Measurements from ENCODE around the gene LMOD2.
"Not testable (repeated sequence)": the region's sequence is repeated elsewhere in the genome, so short reads cannot be mapped to it uniquely, and the experiment has no call there.

Gene LMOD2

DNA sequence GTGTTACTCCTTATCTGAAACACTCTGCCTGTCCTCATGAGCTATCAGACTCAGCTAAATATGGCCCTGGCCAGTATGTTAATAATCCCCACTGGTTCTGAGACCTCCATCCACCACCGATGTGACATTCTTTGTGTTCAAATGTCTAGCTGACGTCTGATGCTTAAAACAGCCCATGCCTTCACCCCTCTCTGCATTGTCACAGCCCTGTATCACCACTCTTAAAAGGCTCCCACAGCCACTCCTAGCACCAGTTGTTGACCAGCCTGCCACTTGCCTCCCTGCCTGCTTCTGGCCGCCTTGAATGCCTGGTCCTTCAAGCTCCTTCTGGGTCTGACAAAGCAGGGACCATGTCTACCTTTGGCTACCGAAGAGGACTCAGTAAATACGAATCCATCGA, at the start of gene LMOD2:
TSS of gene LMOD2 (plus strand) at position 253 of the 400 bp plus-strand sequence. CDS start at position 351, 98 bp downstream.
- DNase-seq (ENCODE audit: low spot score): no peak

- no peak for DNase-seq (ENCODE audit: low spot score)
These were observed 48.2 kb upstream of the LMOD2 start for GRCh38 chr7:123607423-123607975.

DNA sequence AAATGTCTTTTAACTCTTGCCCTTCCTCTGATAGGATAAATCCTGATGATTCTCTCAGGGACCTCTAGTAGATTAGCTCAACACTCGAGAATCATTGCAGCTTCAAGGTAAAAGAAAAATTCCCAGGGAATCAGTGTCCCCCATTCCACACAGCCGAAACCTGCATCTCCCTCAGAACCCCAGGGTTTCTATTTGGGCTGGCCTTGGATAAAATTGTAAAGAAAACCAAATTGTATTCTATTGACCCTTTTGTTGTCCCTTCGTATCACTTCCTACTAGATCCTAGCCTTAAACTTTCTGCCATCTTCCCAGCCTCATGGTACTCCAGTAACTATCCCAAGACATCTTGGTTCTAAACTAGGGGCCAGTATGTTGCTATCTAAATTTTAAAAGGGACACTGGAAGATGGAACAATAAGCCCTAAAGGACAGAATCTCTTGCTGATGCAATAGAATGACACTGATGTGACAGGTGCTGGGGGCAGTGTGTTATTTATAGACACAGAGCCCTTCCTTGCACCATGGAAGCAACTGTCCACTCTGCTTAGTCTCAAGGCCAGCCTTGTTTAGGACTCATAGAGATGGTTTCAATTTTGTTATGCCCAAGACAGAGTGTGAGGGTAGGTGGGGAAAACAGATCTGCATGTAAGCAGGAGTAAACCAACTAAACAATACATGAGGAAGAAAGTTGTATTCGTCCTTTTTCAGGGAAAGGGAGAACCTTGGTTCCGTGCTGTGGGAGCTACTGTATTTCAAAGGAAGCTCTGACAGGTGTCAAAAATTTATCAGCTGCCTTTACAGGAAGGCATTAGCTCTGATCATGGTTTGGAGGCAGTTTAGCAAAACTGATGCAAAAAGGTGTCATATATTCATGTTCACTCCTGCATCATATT, 46.4 kb upstream of the LMOD2 start:
- DNase-seq (ENCODE audit: low spot score): no peak

DNA sequence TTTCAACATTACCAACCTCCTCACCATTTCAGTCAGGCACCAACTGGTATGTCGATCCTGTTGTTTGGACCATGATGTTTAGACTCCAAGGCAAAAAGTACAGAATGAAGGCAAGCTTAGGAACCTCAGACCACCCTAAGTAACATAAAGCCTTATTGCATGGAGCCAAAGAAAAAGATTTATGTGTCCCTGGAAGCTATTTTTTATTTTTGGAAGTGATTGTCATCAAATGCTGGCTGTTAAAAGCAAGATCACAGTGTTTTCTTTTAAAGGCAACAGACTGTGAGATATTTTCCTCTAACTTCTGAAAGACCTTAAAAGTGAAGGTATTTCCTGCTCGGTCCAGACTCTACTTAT, 45.8 kb upstream of the LMOD2 start:
- no peak for DNase-seq (ENCODE audit: low spot score)

- DNase-seq (ENCODE audit: low spot score): no peak
These were observed 43.6 kb upstream of the LMOD2 start for GRCh38 chr7:123612024-123612423.

GRCh38 chr7:123615344-123615743, 40.3 kb upstream of the LMOD2 start:
- no peak for DNase-seq (ENCODE audit: low spot score)

GRCh38 chr7:123616223-123616622, 39.4 kb upstream of the LMOD2 start:
- DNase-seq (ENCODE audit: low spot score): no peak

DNA sequence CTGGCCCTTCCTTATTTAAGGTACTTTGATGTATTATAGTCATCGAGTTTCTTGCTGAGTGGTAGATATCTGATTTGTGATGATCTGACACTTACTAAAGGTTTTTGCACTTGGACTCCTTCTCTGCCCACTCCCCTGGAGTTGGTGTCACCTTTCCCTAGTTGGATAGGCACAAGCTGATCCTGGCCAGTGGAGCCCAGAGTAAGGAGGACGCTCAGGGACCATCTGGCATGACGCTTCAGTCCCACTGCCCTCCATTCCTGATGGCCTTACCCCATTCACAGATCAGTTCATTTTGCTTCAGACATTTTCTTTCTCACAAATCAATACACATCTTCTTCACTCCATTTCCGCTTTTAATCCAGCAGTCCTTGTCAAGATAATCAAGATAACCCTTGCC, 34.0 kb upstream of the LMOD2 start:
- no peak for DNase-seq (ENCODE audit: low spot score)

- no peak for DNase-seq (ENCODE audit: low spot score)
These were observed 32.8 kb upstream of the LMOD2 start for GRCh38 chr7:123622660-123623386.

GRCh38 chr7:123624527-123625183, 31.0 kb upstream of the LMOD2 start:
- DNase-seq (ENCODE audit: low spot score): no peak

- no peak for DNase-seq (ENCODE audit: low spot score)
These were observed 30.4 kb upstream of the LMOD2 start for GRCh38 chr7:123625254-123625653.

- no peak for DNase-seq (ENCODE audit: low spot score)
These were observed 27.8 kb upstream of the LMOD2 start for GRCh38 chr7:123627851-123628250.

- no peak for DNase-seq (ENCODE audit: low spot score)
These were observed 26.8 kb upstream of the LMOD2 start for GRCh38 chr7:123628829-123629228.

- no peak for DNase-seq (ENCODE audit: low spot score)
These were observed 26.4 kb upstream of the LMOD2 start for GRCh38 chr7:123629281-123629680.

- no peak for DNase-seq (ENCODE audit: low spot score)
These were observed 22.9 kb upstream of the LMOD2 start for GRCh38 chr7:123632808-123633207.

DNA sequence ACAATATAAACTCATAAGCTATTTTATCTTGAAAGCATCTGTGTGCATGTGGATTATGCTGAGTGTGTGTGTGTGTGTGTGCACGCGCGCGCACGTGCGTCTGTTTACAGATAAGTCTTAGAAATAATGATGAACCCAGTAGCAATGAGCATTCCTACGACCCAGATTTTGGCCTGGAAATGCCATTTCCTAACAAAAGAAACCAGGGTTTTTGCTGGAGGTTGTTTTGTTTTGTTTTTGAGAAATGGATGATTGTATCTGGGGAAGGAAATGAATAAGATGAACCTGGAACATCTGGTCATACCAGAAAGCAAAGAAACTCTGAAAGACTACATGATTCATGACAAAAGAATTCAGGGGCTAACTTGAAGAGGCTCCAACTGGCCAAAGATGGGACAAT, 22.1 kb upstream of the LMOD2 start:
- no peak for DNase-seq (ENCODE audit: low spot score)

- DNase-seq (ENCODE audit: low spot score): not testable (repeated sequence)
These were observed 21.6 kb upstream of the LMOD2 start for GRCh38 chr7:123634011-123634573.

- DNase-seq (ENCODE audit: low spot score): no peak
These were observed 19.9 kb upstream of the LMOD2 start for GRCh38 chr7:123635551-123636359.

DNA sequence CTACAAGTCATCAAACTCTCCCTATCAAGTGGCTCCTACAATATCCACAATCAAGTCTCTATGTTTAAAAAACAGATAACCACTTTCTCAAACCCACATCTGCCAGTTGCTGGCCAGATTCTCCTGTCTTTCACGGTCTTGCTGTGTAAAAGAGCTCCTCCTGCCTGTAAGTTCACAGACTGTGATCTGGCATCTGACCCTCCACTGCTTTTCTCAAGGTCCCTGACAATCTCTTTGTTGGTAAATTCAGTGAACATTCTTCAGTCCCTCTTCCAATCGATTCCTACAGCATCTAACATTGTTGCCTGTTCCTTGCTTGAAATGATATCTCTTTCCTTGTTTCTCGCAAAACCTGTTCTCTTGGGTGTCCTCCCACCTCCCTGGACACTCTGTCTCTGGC, 18.5 kb upstream of the LMOD2 start:
- DNase-seq (ENCODE audit: low spot score): no peak

- DNase-seq (ENCODE audit: low spot score): no peak
These were observed 17.8 kb upstream of the LMOD2 start for GRCh38 chr7:123637878-123638277.

- no peak for DNase-seq (ENCODE audit: low spot score)
These were observed 16.0 kb upstream of the LMOD2 start for GRCh38 chr7:123639631-123640030.
